CD1c-positive myeloid dendritic cell (primary cell): ENCODE measurements around the gene LAMTOR5.
"Not testable (repeated sequence)": the region's sequence is repeated elsewhere in the genome, so short reads cannot be mapped to it uniquely, and the experiment has no call there.

Experiments
- DNase-seq: peaks from one replicate; pipeline ENCODE4 v3.0.0-alpha.2; 2016; ENCODE audit errors: extremely low spot score

LAMTOR5 gene

DNA sequence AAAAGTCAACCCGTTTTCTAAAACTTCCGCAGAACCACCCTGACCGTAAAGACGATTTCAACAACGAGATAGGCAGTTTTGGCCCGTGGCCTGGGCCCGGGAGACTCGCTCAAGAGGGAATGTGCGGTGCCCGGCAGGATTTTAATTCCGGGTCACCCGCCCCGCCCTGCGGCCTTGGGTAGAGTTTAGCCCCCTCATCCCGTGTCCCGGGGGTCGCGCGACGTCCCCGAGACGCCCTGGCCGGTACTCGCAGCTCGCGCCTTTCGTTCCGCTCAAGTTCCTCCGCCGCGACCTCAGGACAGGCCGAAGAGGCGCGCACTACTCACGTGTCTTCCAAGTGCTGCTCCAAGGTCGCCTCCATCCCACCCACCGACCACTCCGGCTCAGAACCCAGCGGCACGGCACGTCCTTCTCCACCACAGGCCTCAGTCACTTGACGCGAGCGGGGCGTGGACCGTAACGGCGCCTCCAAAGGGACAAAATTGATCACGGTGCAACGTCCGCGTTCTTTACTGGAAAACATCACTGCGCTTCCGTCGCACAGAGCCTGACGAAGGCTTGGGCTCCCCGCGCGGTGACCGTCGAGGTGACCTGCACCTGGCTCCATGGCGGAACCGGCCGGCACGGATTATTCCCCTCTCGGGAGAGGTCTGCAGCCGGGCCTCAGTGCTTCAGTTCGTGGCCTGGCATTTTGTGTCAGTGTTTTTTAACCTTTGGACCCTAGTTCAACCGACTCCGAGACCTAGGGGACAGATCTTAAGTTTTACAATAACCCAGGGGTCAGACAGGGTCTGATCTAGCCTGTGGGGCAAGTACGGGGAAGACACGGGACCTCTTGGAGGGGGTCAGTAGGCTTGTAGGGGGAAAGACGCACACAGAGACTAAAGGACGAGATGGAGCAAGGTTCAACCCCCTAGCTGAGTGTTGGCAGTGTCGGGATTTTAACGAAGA lies at the start of gene LAMTOR5:
TSS of gene LAMTOR5 (minus strand) at position 435 of the 951 bp plus-strand sequence. CDS start at position 361, 74 bp downstream.
- peak; percentile 96 for DNase-seq

DNA sequence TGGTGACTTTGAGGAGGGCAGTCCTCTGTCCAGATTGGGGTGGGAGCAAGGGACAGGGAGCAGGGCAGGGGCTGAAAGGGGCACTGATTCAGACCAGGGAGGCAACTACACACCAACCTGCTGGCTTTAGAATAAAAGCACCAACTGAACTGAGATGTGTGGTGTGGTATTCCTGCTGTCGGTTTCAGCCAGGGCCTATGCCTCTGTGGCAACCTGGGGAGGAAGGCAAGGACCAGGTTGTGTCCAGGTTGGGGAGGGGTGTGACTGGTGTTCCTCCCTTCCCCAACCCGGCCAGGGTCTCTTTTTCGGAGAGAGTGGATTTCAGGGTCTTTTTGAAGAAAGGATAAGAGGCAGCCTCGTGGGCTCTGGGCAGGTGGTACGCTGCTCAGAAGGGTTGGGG lies 49.7 kb upstream of the LAMTOR5 start:
- no peak for DNase-seq

DNA sequence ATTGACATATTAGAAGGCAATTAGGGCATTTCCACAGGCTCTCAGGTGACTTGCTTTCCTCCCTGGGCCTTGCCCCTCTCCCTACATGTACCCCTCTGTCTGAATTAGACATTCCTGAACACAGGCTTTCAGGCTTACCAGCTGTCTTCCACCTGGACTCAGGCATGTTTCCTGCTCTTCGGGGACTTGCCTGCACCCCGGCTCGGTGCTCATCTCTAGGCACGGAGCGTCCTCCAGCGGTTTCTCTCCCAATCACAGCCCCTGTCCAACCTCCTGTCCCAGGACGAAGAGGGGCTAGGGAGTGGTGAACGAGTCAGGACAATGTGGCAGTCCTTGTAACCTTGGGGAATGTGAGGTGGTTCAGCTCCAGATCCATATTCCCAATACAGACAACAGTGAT lies 47.7 kb upstream of the LAMTOR5 start:
- no peak for DNase-seq

DNA sequence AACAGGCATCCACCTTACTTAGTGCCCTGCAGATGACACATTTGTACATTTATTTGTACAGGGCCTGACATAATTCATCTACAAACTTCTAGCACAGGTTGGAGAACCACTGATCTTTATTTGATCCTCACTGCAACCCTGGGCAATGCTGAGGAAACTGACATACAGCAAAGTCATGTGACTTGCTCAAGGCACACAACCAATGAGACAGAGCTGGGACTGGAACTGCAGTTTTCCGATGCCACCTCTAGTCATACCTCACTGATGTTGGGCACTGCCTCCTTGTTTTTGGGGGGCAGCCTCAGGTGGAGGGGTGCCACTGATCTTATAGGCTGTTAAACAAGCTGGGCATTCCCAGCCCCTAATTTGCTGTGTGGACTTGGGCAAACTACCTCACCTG lies 46.8 kb upstream of the LAMTOR5 start:
- DNase-seq, result no peak

DNA sequence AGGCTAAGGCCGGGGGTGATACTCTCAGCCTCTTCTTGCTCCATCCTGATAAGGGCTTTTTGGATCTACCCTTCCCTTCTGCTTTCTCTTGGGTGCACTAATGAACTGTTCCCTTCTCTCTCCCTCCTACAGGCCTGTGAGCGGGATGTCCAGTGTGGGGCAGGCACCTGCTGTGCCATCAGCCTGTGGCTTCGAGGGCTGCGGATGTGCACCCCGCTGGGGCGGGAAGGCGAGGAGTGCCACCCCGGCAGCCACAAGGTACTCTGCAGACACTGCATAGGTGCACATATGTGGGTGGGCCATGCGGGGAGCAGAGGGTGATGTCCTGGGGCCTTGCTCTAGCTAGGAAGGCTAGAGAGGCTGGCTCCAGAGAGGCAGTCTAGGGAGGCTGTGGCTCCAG lies 46.3 kb upstream of the LAMTOR5 start:
- no peak for DNase-seq

DNA sequence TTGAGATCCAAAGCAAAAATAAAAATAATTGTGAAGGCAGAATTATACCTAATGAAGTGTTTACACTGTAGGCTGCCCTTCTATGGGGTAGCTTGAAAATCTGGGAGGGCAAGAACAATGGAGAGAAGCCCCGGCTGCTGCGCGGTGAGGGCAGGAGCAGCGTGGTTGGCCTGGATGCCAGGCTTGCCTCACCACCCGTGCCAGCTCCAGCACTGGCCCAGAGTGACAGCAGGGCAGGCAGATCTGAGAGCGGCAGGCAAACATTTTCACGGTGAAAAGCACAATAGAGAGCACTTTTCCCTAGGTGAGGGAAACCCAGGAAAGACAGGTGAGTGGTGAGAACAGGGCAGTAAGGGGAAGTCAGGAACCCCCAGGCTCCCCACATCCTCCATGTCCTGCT lies 44.8 kb upstream of the LAMTOR5 start:
- no peak for DNase-seq

DNA sequence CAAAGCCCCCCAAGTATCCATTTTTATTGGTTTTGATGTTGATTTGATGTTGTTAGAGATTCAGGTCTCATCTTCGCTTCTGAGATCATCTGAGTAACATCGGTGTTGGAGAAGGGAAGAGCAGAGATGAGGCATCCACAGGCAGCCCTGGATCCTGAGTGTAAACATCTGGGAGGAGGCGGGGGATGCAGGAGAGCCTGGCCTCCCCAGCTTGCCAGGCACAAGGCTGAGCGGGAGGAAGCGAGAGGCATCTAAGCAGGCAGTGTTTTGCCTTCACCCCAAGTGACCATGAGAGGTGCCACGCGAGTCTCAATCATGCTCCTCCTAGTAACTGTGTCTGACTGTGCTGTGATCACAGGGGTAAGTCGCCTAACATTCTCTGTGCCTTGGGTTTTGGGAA lies 43.4 kb upstream of the LAMTOR5 start, which contains the start of gene PROK1:
TSS of gene PROK1 (plus strand) at position 221 of the 400 bp plus-strand sequence. CDS start at position 289, 68 bp downstream.
- DNase-seq, result no peak

DNA sequence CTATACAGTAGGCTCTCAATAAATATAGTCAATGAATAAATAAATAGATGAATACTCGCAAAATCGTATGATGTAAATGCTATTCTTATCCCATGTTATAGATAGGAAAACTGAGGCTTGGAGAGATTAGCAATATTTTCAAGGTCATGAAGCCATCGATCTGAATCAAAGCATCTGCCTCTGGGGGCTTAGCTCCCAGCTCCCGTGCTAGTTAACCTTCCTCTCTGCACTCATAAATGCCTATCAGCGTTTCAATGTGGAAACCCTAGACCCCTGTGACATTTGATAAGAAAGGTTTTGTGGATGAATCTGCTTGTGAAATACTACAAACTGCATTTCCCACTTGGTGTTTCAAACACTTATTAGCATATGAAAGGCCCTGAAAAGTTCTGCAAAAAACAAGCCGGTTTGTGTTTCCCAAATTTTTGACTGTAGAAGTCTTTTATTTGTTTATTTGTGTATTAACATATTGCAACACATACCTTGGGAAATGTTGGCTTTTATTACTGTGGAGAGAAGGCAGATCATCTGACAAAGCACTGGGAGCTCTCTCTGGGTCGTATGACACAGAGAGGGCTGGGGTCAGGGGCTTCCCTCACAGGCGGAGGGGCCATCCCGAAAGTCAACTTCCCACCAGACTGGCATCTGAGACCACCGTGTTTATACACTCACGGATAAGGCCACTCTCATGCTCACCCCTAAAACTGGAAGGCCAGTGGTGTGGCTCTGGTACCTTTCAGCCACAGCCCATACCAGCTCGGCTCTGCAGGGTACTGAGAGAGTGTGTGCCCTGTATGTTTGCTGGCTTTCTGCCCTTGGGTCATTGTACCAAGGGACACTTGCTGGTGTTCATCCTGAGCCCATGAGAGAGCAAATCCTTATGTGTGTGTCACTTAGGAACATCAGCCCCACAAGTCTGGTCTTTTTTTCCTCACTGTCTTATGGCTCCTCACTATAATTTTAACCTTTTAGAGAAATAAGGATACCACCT lies 42.5 kb upstream of the LAMTOR5 start:
- no peak for DNase-seq

DNA sequence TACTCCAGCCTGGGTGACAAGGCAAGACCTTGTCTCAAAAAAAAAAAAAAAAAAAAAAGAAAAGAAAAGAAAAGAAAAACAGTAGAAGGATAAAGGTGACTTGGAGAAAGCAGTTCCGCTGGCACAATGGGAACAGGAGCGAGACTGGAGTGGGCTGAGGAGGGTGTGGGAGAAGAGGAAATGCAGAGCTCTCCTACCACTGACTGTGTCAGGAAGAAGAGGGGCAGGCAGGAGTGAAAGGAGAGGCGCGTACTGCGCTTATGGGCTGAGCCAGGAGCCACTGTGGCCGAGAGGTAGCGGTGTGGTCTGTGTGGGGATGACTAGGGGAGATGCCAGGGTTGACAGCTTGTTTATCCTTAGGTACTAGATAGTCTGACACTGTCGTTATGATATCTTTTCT lies 37.1 kb upstream of the LAMTOR5 start:
- DNase-seq, result peak; percentile 8

DNA sequence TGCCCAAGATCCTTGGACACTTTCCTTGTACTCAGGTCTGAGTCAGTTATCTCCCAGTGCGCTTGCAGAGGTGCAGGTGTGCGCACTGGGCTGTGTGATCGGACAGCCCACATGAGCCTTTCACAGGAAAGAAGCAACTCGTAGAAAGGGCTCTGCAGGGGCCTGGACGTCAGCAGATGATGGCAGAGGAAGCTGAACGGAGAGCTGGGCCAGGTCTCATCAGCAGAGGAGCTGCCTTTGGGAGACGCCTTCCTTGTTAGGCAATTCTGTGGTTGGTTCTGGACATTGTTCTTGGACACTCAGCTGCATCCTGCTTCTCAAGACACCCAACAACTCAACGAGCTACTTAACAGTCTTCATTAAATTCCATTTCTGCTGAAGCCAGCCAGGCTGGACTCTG lies 36.0 kb upstream of the LAMTOR5 start:
- DNase-seq, result no peak

DNA sequence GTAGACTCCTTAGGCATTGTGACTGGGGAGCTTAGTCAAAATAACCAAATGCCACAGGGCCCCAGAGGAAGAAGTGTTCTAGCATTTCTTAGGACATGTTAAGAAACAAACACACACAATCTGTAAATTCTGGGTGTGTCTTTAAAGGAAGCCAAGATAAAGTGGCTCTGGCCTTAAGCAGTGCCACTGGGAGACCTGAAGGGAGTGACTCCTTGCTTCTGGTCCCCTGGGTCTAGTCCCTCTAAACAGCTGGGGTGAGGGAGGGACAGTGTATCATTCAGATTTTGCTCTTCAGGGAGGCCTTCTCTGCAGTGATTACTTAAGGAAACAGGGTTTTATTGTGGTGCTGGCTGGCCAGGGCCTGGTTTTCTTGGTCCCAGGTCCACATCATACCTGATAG lies 34.4 kb upstream of the LAMTOR5 start:
- DNase-seq, result no peak

DNA sequence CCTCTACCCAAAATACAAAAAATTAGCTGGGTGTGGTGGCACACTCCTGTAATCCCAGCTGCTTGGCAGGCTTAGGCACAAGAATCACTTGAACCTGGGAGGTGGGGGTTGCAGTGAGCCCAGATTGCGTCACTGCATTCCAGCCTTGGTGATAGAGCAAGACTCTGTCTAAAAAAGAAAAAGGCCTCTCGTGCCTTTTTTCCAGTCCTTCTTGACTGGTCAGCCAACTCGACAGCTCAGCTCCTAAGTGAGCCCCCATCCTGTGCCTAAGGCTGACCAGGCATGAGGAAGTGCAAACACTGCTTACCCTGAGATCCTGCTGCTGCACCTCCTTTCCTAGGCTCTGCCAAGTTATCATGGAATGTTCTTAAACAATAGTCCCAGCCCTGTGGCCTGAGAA lies 33.4 kb upstream of the LAMTOR5 start:
- DNase-seq, result no peak

DNA sequence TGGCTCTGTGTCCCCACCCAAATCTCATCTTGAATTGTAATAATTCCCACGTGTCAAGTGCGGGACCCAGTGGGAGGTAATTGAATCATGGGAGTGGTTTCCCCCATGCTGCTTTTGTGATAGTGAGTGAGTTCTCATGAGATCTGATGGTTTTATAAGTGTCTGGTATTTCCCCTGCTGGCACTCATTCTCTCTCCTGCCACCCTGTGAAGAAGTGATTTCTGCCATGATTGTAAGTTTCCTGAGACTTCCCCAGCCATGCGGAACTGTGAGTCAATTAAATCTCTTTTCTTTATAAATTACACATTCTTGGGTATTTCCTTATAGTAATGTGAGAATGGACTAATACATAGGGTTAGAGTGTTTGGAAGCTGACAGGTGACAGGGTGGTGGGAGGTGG lies 32.4 kb upstream of the LAMTOR5 start:
- not testable (repeated sequence) for DNase-seq

DNA sequence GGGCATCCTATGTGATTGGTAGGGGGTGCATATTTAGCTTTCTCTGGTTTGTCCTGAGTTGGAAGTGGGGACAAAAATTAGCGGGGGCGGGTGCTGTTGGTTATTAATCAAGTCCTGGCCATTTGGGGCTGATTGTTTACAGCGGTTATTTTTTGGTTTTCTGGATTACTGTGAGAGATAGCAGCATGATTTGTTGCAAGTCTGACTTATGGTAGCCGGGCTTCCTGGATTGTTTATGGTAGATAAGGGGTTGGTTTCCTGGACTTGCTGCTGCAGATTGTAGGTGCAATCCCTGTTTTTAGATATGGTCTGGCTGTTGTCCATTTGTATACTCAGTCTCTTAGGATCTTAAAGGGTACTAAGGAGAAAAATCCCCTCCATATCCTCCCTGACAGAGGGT lies 31.4 kb upstream of the LAMTOR5 start:
- DNase-seq, result no peak

DNA sequence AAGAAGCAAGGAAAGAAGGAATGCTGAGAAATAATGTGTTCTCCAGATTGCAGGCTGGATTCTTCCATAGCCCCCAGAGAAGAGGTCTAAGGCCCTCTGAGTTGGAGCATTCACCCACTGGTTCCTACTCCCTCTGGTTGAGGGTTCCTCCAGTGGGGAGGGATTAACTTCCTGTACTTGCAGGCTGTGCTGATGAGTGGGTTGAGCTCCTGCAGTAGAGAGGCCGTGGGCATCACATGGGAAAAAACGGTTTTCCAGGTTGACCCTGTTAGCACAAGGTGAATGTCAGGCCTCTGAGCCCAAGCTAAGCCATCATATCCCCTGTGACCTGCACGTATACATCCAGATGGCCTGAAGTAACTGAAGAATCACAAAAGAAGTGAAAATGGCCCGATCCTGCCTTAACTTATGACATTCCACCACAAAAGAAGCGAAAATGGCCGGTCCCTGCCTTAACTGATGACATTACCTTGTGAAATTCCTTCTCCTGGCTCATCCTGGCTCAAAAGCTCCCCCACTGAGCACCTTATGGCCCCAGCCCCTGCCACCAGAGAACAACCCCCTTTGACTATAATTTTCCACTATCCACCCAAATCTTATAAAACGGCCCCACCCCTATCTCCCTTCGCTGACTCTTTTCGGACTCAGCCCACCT lies 30.3 kb upstream of the LAMTOR5 start:
- not testable (repeated sequence) for DNase-seq

DNA sequence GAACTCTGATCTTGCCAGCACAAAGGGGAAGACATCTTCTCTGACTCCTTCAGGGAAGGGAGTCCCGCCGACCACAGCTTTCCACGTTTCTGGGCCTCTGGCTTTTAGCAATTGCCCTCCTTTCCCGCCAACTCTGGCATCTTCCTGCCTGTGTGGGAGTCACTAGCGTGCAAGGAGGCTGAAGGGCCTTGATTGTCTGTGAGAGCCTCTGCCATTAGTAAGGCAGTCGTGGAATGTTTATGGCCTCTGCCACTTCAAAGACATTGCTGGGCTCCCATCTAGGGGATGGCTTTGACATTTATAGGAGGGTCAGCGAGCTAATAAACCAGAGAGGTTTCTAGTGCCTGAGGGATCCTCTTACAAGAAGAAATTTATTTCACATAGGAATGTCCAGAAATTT lies 29.1 kb upstream of the LAMTOR5 start:
- no peak for DNase-seq

DNA sequence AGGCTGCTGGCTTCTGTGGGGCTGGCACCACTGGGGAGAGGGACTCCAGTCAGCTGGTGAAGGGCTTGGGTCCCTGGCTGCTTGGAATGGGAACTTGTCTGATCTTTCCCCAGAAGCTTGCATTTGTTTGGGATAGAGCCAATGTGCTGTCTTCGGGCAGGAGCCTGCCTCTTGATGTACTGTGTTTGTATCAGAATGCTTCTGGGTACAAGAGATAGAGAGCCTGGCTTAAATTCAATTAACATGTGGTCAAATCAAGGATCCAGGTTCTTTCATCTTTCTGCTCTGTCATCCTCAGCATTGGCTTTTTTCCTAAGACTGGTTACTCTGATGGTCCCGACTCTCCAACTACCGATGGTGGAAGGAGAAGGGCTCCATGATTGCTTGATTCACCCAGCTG lies 27.5 kb upstream of the LAMTOR5 start:
- no peak for DNase-seq

DNA sequence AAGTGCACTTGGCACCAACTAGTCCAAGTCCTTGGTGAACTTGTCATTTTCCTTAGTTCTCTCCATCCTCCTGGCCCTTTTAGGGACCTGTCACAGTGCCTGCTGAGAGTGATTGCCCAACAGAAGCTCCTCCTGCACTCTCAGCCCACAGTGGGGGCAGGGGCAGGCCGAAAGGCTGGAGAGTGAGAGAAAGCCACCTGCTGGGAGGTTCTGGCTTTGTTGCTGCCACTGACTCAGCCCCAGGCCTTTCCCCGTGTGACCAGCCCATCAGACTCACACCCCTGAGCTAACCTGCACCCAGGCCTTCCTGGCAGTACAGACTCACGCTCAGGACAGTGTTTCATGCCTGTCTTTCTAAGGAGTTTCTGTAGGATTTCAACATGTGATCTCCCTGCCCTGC lies 26.3 kb upstream of the LAMTOR5 start:
- DNase-seq, result peak; percentile 53

DNA sequence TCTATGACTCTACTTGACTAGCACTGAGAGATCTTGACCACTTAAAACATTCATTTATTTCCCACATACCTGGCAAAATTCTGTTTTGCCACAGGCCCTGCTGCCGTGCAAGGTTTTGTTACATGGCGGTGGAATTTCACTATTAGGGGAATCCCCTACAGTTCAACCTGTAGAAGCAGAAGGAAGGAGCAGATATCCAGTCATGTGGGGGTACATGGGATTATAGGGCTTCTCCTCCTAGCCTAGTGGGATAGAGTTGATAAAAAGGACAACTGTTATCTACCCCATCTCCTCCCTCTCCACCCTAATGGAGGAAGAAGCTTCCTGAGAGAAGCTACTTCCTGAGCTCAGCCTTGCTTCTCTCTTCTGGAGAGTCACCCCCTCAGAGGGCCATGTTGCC lies 25.7 kb upstream of the LAMTOR5 start:
- DNase-seq, result no peak

DNA sequence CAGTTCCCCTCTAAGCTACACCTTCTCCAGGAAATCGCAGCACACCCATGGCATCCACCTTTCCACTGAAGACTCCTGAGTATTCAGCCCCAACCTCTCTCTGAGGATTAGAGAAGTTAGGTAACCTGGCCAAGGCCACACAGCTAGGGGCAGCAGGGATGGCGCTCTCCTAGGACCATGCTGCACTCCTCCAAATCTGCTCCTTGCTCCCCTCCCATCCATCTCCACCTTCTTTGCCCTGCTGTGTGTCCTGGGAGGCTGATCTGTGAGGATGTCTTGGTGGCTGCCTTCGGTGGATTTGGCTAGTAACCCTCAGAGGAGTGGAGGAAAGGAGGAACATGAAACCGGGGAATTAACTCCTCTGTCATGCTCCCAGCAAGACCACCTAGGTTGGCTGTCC lies 23.4 kb upstream of the LAMTOR5 start:
- DNase-seq, result no peak

DNA sequence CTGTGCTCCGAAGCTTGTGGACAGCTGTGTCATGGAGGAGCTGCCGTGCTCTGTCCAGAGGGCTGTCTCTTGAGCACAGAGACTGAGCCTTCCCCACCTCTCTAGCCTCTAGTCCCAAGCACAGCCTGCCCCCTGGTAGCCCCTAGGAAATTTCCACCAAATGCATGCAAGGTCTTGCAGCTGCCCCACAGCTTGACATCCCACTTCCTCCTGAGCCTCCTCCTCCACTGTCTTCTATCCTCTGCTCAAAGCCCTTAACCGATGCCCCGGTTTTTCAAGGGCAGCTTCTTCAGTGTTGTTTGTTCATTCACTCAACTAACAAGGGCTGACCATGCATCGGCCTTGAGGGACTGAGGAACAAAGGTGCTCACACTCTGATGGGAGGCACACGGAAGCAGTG lies 22.9 kb upstream of the LAMTOR5 start:
- DNase-seq, result no peak

DNA sequence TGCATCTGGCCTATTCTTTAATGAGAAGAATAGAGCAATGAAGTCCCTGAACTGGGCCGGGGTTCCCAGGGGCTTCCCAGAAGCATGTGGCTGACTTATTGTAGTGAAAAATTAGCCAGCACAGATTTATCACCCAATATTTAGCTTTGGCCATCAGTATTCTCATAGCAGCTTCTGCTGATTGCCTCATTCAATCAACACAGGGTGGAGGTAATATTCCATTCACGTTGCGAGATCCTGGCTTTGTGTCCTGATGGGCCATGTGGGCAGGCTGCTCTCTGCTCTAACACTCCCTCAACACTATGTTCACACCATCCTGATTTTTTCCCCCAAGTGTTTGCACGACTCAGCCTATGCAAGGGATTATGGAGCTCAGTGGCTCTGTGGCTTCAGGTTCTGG lies 21.5 kb upstream of the LAMTOR5 start:
- DNase-seq, result no peak
